Testis (tissue), 3 donors: ENCODE data around the gene OR2D2. TPM values are rescaled to one million over a fixed set of nuclear protein-coding genes. Genes with fewer than 3 reads are reported as not detected.
"Not testable (repeated sequence)": the region's sequence is repeated elsewhere in the genome, so short reads cannot be mapped to it uniquely, and the experiment has no call there.

Experiments
- DNase-seq: peaks from one replicate; pipeline ENCODE4 v3.0.0-alpha.2; 2019
- H3K27ac ChIP-seq, 2 donors: fragments of 200-600 bp; sonication (generic); one replicate each; pipeline ENCODE4 v1.5.1; 2019
- H3K27me3 ChIP-seq: fragments of 200-600 bp; sonication (generic); one replicate; pipeline ENCODE4 v1.5.1; 2019
- H3K36me3 ChIP-seq: fragments of 200-600 bp; sonication (generic); one replicate; pipeline ENCODE4 v1.5.1; 2017; ENCODE audit warnings: low read depth; ENCODE audit errors: missing control alignments
- H3K4me1 ChIP-seq: fragments of 200-600 bp; sonication (generic); one replicate; pipeline ENCODE4 v1.5.1; 2019
- H3K4me3 ChIP-seq, 2 donors: fragments of 200-600 bp; sonication (generic); one replicate each; pipeline ENCODE4 v1.5.1; 2017 to 2019
- H3K9me3 ChIP-seq: fragments of 200-600 bp; sonication (generic); one replicate; pipeline ENCODE4 v1.5.1; 2017
- POLR2A ChIP-seq: fragments of 450-650 bp; IDR thresholded peaks from one replicate; pipeline ENCODE4 v1.6.1; 2017; ENCODE audit warnings: antibody characterized with exemption, mild to moderate bottlenecking, moderate library complexity
- WGBS, 2 donors: methylation state at CpG; one replicate each; pipeline ENCODE4 v1.1.5; 2018; 5-methylcytosine and 5-hydroxymethylcytosine counted together
- intact Hi-C: fragments of 100-400 bp; cut with DNase I; formaldehyde crosslinking; loops from one replicate; pipeline ENCODE4 v1.15.1; 2023; ENCODE audit warnings: low total_unique reads
- polyA plus RNA-seq: library from polyadenylated mRNA; stranded (reverse); fragments of 350-450 nt; fragmentation: Illumina TruSeq; extraction: RNeasy Lipid Tissue Mini Kit (QIAGEN cat#74804); gene quantifications from one replicate; pipeline ENCODE4 v1.2.3, GENCODE V29; 2014; ENCODE audit warnings: low read depth, low replicate concordance; ENCODE audit not compliant: insufficient read depth
- total RNA-seq, 2 donors: library from RNA; depleted of rRNA; stranded (reverse); fragments of >200 nt; gene quantifications; one replicate each; pipeline ENCODE4 v1.2.3, GENCODE V29; 2016
- TF ChIP-seq, protein P1 (sequence below), 3 experiments: fragments of 450-650 bp in 2 of 3; fragments of 200-600 bp in 1 of 3; sonication (generic) in 1 of 3; IDR thresholded peaks; one replicate each; pipeline ENCODE4 v1.5.1; 2016 to 2019; ENCODE audit warnings: antibody characterized with exemption in 3 of 3, mild to moderate bottlenecking in 2 of 3, moderate library complexity in 1 of 3

The OR2D2 gene
- total and polyA plus RNA-seq, 3 donors from 2014 or later, result 2.8 to 3.2 TPM; not detected in 1

DNA sequence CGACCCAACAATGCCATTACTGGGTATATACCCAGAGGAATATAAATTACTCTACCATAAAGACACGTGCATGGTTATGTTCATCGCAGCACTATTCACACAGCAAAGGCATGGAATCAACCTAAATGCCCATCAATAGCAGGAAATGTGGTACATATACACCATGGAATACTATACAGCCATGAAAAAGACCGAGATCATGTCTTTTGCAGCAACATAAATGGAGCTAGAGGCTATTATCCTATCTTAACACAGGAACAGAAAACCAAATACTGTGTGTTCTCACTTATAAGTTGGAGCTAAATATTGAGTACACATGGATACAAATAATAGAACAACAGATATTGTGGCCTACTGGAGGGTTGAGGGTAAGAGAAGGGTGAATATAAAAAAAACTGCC lies 3.5 kb downstream of the OR2D2 start:
- Histone ChIP-seq H3K4me1 (no peaks in the 10 kb centered on the region), H3K27me3 (no peaks in the 10 kb centered on the region), H3K9me3 (no peaks in the 10 kb centered on the region), H3K27ac (no peak overlapping the region), H3K4me3 (no peak overlapping the region), H3K36me3 (no peaks in the 10 kb centered on the region)
- DNase-seq, result no peak
- intact Hi-C loops, result no loop called here
- 93 to 98% methylated on average over 4 of the region's 4 CpGs for WGBS, 2 donors
- no peak for TF ChIP-seq POLR2A
- TF ChIP-seq, protein P1, sequence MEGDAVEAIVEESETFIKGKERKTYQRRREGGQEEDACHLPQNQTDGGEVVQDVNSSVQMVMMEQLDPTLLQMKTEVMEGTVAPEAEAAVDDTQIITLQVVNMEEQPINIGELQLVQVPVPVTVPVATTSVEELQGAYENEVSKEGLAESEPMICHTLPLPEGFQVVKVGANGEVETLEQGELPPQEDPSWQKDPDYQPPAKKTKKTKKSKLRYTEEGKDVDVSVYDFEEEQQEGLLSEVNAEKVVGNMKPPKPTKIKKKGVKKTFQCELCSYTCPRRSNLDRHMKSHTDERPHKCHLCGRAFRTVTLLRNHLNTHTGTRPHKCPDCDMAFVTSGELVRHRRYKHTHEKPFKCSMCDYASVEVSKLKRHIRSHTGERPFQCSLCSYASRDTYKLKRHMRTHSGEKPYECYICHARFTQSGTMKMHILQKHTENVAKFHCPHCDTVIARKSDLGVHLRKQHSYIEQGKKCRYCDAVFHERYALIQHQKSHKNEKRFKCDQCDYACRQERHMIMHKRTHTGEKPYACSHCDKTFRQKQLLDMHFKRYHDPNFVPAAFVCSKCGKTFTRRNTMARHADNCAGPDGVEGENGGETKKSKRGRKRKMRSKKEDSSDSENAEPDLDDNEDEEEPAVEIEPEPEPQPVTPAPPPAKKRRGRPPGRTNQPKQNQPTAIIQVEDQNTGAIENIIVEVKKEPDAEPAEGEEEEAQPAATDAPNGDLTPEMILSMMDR (IDR thresholded peaks at IDR 0.05), result no peak

DNA sequence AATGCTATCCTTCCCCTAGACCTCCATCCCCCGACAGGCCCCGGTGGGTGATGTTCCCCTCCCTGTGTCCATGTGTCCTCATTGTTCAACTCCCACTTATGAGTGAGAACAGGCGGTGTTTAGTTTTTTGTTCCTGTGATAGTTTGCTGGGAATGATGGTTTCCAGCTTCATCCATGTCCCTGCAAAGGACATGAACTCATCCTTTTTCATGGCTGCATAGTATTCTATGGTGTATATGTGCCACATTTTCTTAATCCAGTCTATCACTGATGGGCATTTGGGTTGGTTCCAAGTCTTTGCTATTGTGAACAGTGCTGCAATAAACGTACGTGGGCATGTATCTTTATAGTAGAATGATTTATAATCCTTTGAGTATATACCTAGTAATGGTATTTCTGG lies 4.6 kb downstream of the OR2D2 start:
- H3K36me3 ChIP-seq, H3K4me1 ChIP-seq, H3K4me3 ChIP-seq, H3K9me3 ChIP-seq, H3K27ac ChIP-seq, H3K27me3 ChIP-seq, intact Hi-C loops, DNase-seq: not testable (repeated sequence)
- WGBS, 2 donors, result 93 to 95% methylated on average over 5 of the region's 5 CpGs

DNA sequence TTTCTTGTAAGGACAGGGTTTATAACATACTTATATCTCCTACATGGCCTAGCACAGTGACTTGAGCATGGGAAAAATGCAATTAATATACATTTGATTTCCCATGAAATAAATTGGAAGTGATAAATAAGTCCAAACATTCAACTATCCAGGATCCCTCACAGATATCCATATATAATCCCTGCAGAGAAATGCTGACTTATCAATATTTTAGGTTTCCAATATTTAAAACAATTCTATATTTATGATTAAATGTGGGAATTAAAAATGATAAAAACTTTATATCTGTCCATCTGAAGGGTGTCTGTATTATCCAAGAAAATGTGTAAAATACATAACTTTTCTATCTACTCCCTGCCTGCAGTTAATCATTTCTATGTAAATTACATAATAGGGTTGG lies 9.5 kb downstream of the OR2D2 start:
- TF ChIP-seq POLR2A, result no peak
- TF ChIP-seq, protein P1 (IDR thresholded peaks at IDR 0.05), result no peak
- no peaks in the 10 kb centered on the region for H3K27me3 ChIP-seq
- no peak overlapping the region for H3K4me3 ChIP-seq

DNA sequence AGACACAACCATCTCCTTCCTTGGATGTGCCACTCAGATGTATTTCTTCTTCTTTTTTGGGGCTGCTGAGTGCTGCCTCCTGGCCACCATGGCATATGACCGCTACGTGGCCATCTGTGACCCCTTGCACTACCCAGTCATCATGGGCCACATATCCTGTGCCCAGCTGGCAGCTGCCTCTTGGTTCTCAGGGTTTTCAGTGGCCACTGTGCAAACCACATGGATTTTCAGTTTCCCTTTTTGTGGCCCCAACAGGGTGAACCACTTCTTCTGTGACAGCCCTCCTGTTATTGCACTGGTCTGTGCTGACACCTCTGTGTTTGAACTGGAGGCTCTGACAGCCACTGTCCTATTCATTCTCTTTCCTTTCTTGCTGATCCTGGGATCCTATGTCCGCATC lies 15.4 kb downstream of the OR2D2 start:
- no peak for DNase-seq
- Histone ChIP-seq H3K36me3 (no peaks in the 10 kb centered on the region), H3K27ac (no peak overlapping the region), H3K9me3 (no peaks in the 10 kb centered on the region), H3K27me3 (no peaks in the 10 kb centered on the region), H3K4me3 (no peak overlapping the region), H3K4me1 (no peaks in the 10 kb centered on the region)
- WGBS, 2 donors, result 91 to 97% methylated on average over 3 of the region's 3 CpGs
- TF ChIP-seq POLR2A, result no peak
- TF ChIP-seq, protein P1 (IDR thresholded peaks at IDR 0.05), result no peak
- intact Hi-C loops, result no loop called here

More for the DNA sequence above, 9.5 kb downstream of the OR2D2 start:
- DNase-seq, result no peak
- no peaks in the 10 kb centered on the region for H3K36me3 ChIP-seq
- H3K9me3 ChIP-seq, result no peaks in the 10 kb centered on the region
- intact Hi-C loops, result no loop called here
- H3K27ac ChIP-seq, result no peak overlapping the region
- no peaks in the 10 kb centered on the region for H3K4me1 ChIP-seq

DNA sequence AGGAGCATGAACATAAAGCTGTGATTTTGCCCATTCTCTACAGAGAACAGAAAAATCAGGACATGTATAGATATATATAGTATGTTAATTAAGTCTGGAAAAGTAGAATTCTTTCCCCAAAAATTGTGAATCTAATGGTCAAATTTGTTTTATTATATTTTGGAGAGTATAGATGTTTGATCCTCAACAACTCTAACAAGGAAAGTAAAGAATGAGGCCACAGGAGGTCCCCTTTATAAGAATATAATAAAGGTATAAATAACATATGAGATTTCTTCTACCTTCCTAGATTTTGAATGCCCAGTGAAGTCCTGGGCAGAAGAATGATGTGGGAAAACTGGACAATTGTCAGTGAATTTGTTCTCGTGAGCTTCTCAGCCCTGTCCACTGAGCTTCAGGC lies 16.0 kb downstream of the OR2D2 start, which contains the start of gene OR10A4:
Gene OR10A4, plus strand, starts transcription at position 301 of the 400 bp plus-strand sequence. Its CDS starts 23 bp downstream, at position 324.
- DNase-seq, result no peak
- Histone ChIP-seq H3K4me1 (no peaks in the 10 kb centered on the region), H3K9me3 (no peaks in the 10 kb centered on the region), H3K27ac (no peak within 1 kb of the TSS), H3K27me3 (no peaks in the 10 kb centered on the region), H3K4me3 (no peak within 1 kb of the TSS), H3K36me3 (no peaks in the 10 kb centered on the region)
- 90 to 100% methylated on average over 1 of the region's 1 CpG for WGBS, 2 donors
- no peak for TF ChIP-seq POLR2A
- TF ChIP-seq, protein P1 (IDR thresholded peaks at IDR 0.05), result no peak
- intact Hi-C loops, result no loop called here
